K562 (cell line): ENCODE results near the gene ANXA9. TPM values are rescaled to one million over a fixed set of nuclear protein-coding genes. Genes with fewer than 3 reads are reported as not detected.

Experiments used
- CBFA2T3 ChIP-seq: fragments of 450-650 bp; IDR thresholded peaks from 2 replicates; pipeline ENCODE4 v1.6.1; 2017
- FOXK2 ChIP-seq, 2 experiments: fragments of 450-650 bp; IDR thresholded peaks in 1 of 2; conservative IDR thresholded peaks in 1 of 2; 2 replicates each; pipeline ENCODE4 v1.6.1; 2016; ENCODE audit warnings: low read depth in 2 of 2, mild to moderate bottlenecking in 1 of 2
- MEIS2 ChIP-seq: fragments of 450-650 bp; IDR thresholded peaks from 2 replicates; pipeline ENCODE4 v1.6.1; 2014; ENCODE audit warnings: mild to moderate bottlenecking; ENCODE audit not compliant: partially characterized antibody
- NCOA4 ChIP-seq: fragments of 450-650 bp; IDR thresholded peaks from 2 replicates; pipeline ENCODE4 v1.6.1; 2018; ENCODE audit warnings: mild to moderate bottlenecking; ENCODE audit not compliant: partially characterized antibody
- REST ChIP-seq, 2 experiments: fragments of 450-650 bp; formaldehyde crosslinking in 1 of 2; IDR thresholded peaks; 2 replicates each; pipeline versions ENCODE4 v1.4.0 to v1.6.1; 2014 to 2020; ENCODE audit warnings: mild to moderate bottlenecking in 2 of 2, borderline replicate concordance in 1 of 2, low read depth in 1 of 2
- SMARCA4 ChIP-seq: fragments of 450-650 bp; IDR thresholded peaks from 2 replicates; pipeline ENCODE4 v1.6.1; 2016
- SMARCE1 ChIP-seq: fragments of 450-650 bp; IDR thresholded peaks from 2 replicates; pipeline ENCODE4 v1.7.1; 2016; ENCODE audit warnings: mild to moderate bottlenecking
- SPI1 ChIP-seq: IDR thresholded peaks from 2 replicates; pipeline ENCODE4 v1.6.1; 2011; ENCODE audit warnings: low read depth, low read length, control low read depth, borderline replicate concordance
- TOE1 ChIP-seq, 2 experiments: fragments of 450-650 bp in 1 of 2; sonication (generic) in 1 of 2; formaldehyde crosslinking in 1 of 2; IDR thresholded peaks; 2 replicates each; pipeline versions ENCODE4 v1.7.1 to v1.8.0; 2016 to 2022; ENCODE audit warnings: borderline replicate concordance in 2 of 2, mild to moderate bottlenecking in 2 of 2, antibody characterized with exemption in 1 of 2, inconsistent platforms in 1 of 2, low read depth in 1 of 2, missing genetic modification reagents in 1 of 2, moderate library complexity in 1 of 2
- polyA plus RNA-seq, 8 experiments: library from polyadenylated mRNA; depleted of rRNA in 4 of 8; stranded (reverse) in 5 of 8; unstranded in 3 of 8; fragments of >200 nt; fragmentation: Nextera tagmentation in 2 of 8; fragmentation: Illumina TruSeq in 1 of 8; extraction: Ambion mirVana in 2 of 8; extraction: Trizol in 1 of 8; gene quantifications; 2 replicates each; pipeline versions ENCODE4 v1.2.1 to v1.2.3, GENCODE V29; 2011 to 2014; ENCODE audit warnings: inconsistent platforms in 1 of 8, missing spikeins in 1 of 8
- total RNA-seq, 7 experiments: library from RNA; depleted of rRNA in 6 of 7; stranded (reverse); fragments of >200 nt in 6 of 7; fragmentation: Illumina TruSeq in 2 of 7; extraction: Trizol in 2 of 7; gene quantifications; 2 replicates each; pipeline versions ENCODE4 v1.2.1 to v1.2.3, GENCODE V29; 2011 to 2021; ENCODE audit warnings: low replicate concordance in 1 of 7

The ANXA9 gene
- total and polyA plus RNA-seq, 9 of the 15 experiments (the other 6 are each of a cell fraction or from before 2014, with no cell fraction given): 0.24 to 1.6 (median 0.57) TPM

GRCh38 chr1:151001602-151002001, 19.5 kb downstream of the ANXA9 start (continued):
- TF ChIP-seq REST (IDR thresholded peaks at IDR 0.05; ENCODE audit: borderline replicate concordance): peak; percentile 39
- no peak for TF ChIP-seq REST (CRISPR knock-in tag; IDR thresholded peaks at IDR 0.05; ENCODE audit: low read depth)
- TF ChIP-seq SMARCE1: peak; percentile 80; the same call in 1 of the 2 replicates
- TF ChIP-seq FOXK2 (conservative IDR thresholded peaks at IDR 0.05 in 1 of 2, IDR thresholded peaks at IDR 0.05 in 1 of 2; ENCODE audit: low read depth in 2 of 2): peak; percentile 20 to 78; a peak in 1 of 4 replicates
- peak; percentile 75 for TF ChIP-seq SMARCA4
- 0 out of 2 replicates have a peak, but pooled peaks have one; percentile 45 for TF ChIP-seq SPI1
- peak; percentile 41 for TF ChIP-seq MEIS2
- peak; percentile 80 for TF ChIP-seq TOE1 (IDR thresholded peaks at IDR 0.05; ENCODE audit: borderline replicate concordance)
- TF ChIP-seq TOE1 (CRISPR knock-in tag; IDR thresholded peaks at IDR 0.05; ENCODE audit: borderline replicate concordance, low read depth): no peak
- no peak for TF ChIP-seq NCOA4
- no peak for TF ChIP-seq CBFA2T3
